ENCODE data around the gene RNF225. TPM values are rescaled to one million over a fixed set of nuclear protein-coding genes. Genes with fewer than 3 reads are reported as not detected.

RNF225 gene
- total and polyA plus RNA-seq, 10 of the 15 experiments (the other 5 are each of a cell fraction or from before 2014, with no cell fraction given): 0.27 to 0.28 TPM; not detected in 8

- no peak for ATAC-seq
- intact Hi-C loops (cut with micrococcal nuclease; ENCODE audit: unreplicated experiment): no loop called here
- CTCF ChIA-PET: interaction anchor here (0.6 kb wide), 1 partner anchor 56 kb away, joined by 3 read pairs; no protein-coding TSS in a partner anchor
- Histone ChIP-seq H3K4me1 (ENCODE audit: control insufficient read depth, insufficient read depth, low read length) (peaks cover 10% of the 10 kb centered on the region), H3K9me3 (replicated peaks; ENCODE audit: control insufficient read depth, insufficient read depth, low read length) (no peaks in the 10 kb centered on the region), H4K20me1 (ENCODE audit: control insufficient read depth, insufficient read depth) (peaks cover 1% of the 10 kb centered on the region; the same call in 1 of the 2 replicates), H3K27ac (ENCODE audit: control insufficient read depth, insufficient read depth) (peak overlapping the region; percentile 97), H3K36me3 (ENCODE audit: control insufficient read depth in 2 of 2, insufficient read depth in 2 of 2, low read length in 1 of 2) (peaks cover 2 to 14% of the 10 kb centered on the region in 2 experiments), H3K79me2 (ENCODE audit: control insufficient read depth, insufficient read depth, low read length) (peaks cover 44% of the 10 kb centered on the region), H3K9ac (ENCODE audit: control insufficient read depth, insufficient read depth, low read length) (peak overlapping the region; percentile 96), H3K4me2 (ENCODE audit: control insufficient read depth, insufficient read depth) (peak overlapping the region; percentile 88), H3K27me3 (replicated peaks in 1 of 2; ENCODE audit: control insufficient read depth in 2 of 2, insufficient read depth in 2 of 2, low read length in 1 of 2) (no peaks in the 10 kb centered on the region), H3K4me3 (peak overlapping the region; percentile 97), H2AFZ (ENCODE audit: control insufficient read depth, low read depth, low read length) (peak overlapping the region; percentile 16; the same call in 1 of the 2 replicates)
- in situ Hi-C loops (cut with MboI): no loop called here
- DNase-seq (ENCODE audit: low read depth, low spot score): no peak
- POLR2A ChIA-PET: interaction anchor here (0.6 kb wide), 2 partner anchors 20 to 61 kb away, joined by 3 read pairs; no protein-coding TSS in a partner anchor
- SMC1A ChIA-PET (ENCODE audit: uncharacterized antibody, unreplicated experiment): interaction anchor here (1.8 kb wide), 1 partner anchor 25 kb away, joined by 5 read pairs; the partner anchor contains the start of gene ZNF497
- BruUV-seq (replicated peaks): TSS peak; percentile 75
- WGBS (ENCODE audit: insufficient coverage, insufficient replicate concordance, low lambda C conversion rate, missing lambda C conversion rate): 2% methylated on average over 39 of the region's 39 CpGs
- RAD21 ChIA-PET (ENCODE audit: unreplicated experiment): interaction anchor here (1.0 kb wide), 1 partner anchor 21 kb away, joined by 3 read pairs; the partner anchor contains the start of gene ZNF584
- TF ChIP-seq E2F8 (IDR thresholded peaks at IDR 0.05; ENCODE audit: low read depth, partially characterized antibody) (peak; percentile 9), CTCF (IDR thresholded peaks at IDR 0.05 in 2 of 3, conservative IDR thresholded peaks at IDR 0.05 in 1 of 3; ENCODE audit: control insufficient read depth in 2 of 3, extremely low read depth in 1 of 3, insufficient read depth in 1 of 3, low read depth in 3 of 3, low read length in 3 of 3) (0 out of 6 replicates have a peak, but pooled peaks have one; percentile 1 to 21 (median 9)), NR2F1 (conservative IDR thresholded peaks at IDR 0.05) (no peak), ZSCAN29 (IDR thresholded peaks at IDR 0.05) (no peak), MEF2B (IDR thresholded peaks at IDR 0.05; ENCODE audit: partially characterized antibody, poor library complexity, severe bottlenecking) (no peak), NFIC (IDR thresholded peaks at IDR 0.05; ENCODE audit: low read depth, low read length) (0 out of 2 replicates have a peak, but pooled peaks have one; percentile 9), RELB (IDR thresholded peaks at IDR 0.05; ENCODE audit: low read depth) (0 out of 2 replicates have a peak, but pooled peaks have one; percentile 29), NKRF (conservative IDR thresholded peaks at IDR 0.05) (peak; percentile 89)
- no peak for FAIRE-seq
Measured at GRCh38 chr19:58387338-58388174, 7.9 kb upstream of the RNF225 start.
